Measurements from ENCODE around the gene GSG1L2.

DNA sequence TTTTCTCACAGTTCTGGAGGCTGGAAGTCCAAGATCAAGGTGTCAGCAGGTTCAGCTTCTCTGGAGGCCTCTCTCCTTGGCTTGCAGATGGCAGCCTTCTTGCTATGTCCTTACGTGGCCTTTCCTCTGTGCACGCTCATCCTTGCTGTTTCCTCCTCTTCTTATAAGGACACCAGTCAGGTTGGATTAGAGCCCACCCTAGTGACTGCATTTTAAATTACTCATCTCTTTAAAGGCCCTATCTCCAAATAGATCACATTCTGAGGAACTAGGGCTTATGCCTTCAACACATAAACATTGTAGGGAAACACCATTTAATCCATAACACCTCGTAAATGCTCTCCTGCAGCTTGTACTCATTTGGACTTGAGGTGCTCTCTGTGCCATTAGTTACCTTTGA, 66.8 kb downstream of the GSG1L2 start:
- TF ChIP-seq, protein P1, sequence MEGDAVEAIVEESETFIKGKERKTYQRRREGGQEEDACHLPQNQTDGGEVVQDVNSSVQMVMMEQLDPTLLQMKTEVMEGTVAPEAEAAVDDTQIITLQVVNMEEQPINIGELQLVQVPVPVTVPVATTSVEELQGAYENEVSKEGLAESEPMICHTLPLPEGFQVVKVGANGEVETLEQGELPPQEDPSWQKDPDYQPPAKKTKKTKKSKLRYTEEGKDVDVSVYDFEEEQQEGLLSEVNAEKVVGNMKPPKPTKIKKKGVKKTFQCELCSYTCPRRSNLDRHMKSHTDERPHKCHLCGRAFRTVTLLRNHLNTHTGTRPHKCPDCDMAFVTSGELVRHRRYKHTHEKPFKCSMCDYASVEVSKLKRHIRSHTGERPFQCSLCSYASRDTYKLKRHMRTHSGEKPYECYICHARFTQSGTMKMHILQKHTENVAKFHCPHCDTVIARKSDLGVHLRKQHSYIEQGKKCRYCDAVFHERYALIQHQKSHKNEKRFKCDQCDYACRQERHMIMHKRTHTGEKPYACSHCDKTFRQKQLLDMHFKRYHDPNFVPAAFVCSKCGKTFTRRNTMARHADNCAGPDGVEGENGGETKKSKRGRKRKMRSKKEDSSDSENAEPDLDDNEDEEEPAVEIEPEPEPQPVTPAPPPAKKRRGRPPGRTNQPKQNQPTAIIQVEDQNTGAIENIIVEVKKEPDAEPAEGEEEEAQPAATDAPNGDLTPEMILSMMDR (IDR thresholded peaks at IDR 0.05), result no peak
- no peak for TF ChIP-seq POLR2A (IDR thresholded peaks at IDR 0.05)
